OCI-LY1 (cell line): ENCODE data around the gene CDKL5.

Source experiments
- H2AFZ ChIP-seq: fragments of 200-600 bp; sonication (generic), shearing (Covaris generic); 2 replicates; pipeline ENCODE4 v1.6.0; 2014; ENCODE audit warnings: antibody characterized with exemption, mild to moderate bottlenecking, low read length
- H3F3A ChIP-seq: fragments of 200-600 bp; sonication (generic), shearing (Covaris generic); 2 replicates; pipeline ENCODE4 v1.6.0; 2014; ENCODE audit warnings: mild to moderate bottlenecking, antibody characterized with exemption, low read length, moderate library complexity; ENCODE audit not compliant: insufficient read depth
- H3K27ac ChIP-seq: fragments of 200-600 bp; sonication (generic); 2 replicates; pipeline ENCODE4 v1.5.1; 2014; ENCODE audit warnings: low read length, mixed run types, mild to moderate bottlenecking, low read depth; ENCODE audit not compliant: poor library complexity, severe bottlenecking
- H3K27me3 ChIP-seq: fragments of 200-600 bp; sonication (generic); 2 replicates; pipeline ENCODE4 v1.6.0; 2014; ENCODE audit warnings: antibody characterized with exemption, mild to moderate bottlenecking, low read length, moderate library complexity; ENCODE audit not compliant: insufficient read depth
- H3K36me3 ChIP-seq: fragments of 200-600 bp; sonication (generic); 2 replicates; pipeline ENCODE4 v1.6.1; 2014; ENCODE audit warnings: mild to moderate bottlenecking, antibody characterized with exemption, low read length, moderate library complexity, mixed read lengths; ENCODE audit not compliant: insufficient read depth
- H3K4me1 ChIP-seq: fragments of 200-600 bp; sonication (generic); 2 replicates; pipeline ENCODE4 v1.5.1; 2014; ENCODE audit warnings: mild to moderate bottlenecking, low read length, moderate library complexity; ENCODE audit not compliant: insufficient read depth, severe bottlenecking
- H3K4me2 ChIP-seq: fragments of 200-600 bp; sonication (generic), shearing (Covaris generic); 2 replicates; pipeline ENCODE4 v1.6.1; 2014; ENCODE audit warnings: low read length
- H3K4me3 ChIP-seq: fragments of 200-600 bp; sonication (generic); 2 replicates; pipeline ENCODE4 v1.5.1; 2014; ENCODE audit warnings: low read length, low read depth, mild to moderate bottlenecking, mixed read lengths; ENCODE audit not compliant: poor library complexity, severe bottlenecking
- H3K79me2 ChIP-seq: fragments of 200-600 bp; shearing (Covaris generic); 2 replicates; pipeline ENCODE4 v1.6.1; 2016; ENCODE audit warnings: mixed run types, low read length, mixed read lengths; ENCODE audit not compliant: insufficient read depth
- H3K9ac ChIP-seq: fragments of 200-600 bp; sonication (generic), shearing (Covaris generic); 2 replicates; pipeline ENCODE4 v1.6.1; 2014; ENCODE audit warnings: mild to moderate bottlenecking, low read length, mixed read lengths
- H3K9me2 ChIP-seq: fragments of 200-600 bp; sonication (generic), shearing (Covaris generic); 2 replicates; pipeline ENCODE4 v1.6.1; 2014; ENCODE audit warnings: low read depth, mild to moderate bottlenecking, low read length, mixed read lengths
- H3K9me3 ChIP-seq: fragments of 200-600 bp; shearing (Covaris generic); 2 replicates; pipeline ENCODE4 v1.6.1; 2014; ENCODE audit warnings: low read length, mixed read lengths
- H4K20me1 ChIP-seq: fragments of 200-600 bp; sonication (generic), shearing (Covaris generic); 2 replicates; pipeline ENCODE4 v1.6.0; 2016; ENCODE audit warnings: mild to moderate bottlenecking, low read length; ENCODE audit not compliant: insufficient read depth
- CTCF ChIP-seq: fragments of 200-600 bp; sonication (generic), shearing (Covaris generic); IDR thresholded peaks from 2 replicates; pipeline ENCODE4 v1.5.1; 2017; ENCODE audit warnings: mild to moderate bottlenecking, antibody characterized with exemption, low read length, moderate library complexity, mixed read lengths
- EZH2 ChIP-seq: fragments of 200-600 bp; sonication (generic), shearing (Covaris generic); IDR thresholded peaks from 2 replicates; pipeline ENCODE4 v1.8.0; 2017; ENCODE audit warnings: borderline replicate concordance, mixed run types, mild to moderate bottlenecking, antibody characterized with exemption, low read length, moderate library complexity, mixed read lengths

The CDKL5 gene

GRCh38 chrX:18537068-18537467 is 111.7 kb downstream of the CDKL5 start:
- no peaks in the 10 kb centered on the region for H3K4me1 ChIP-seq
- no peak overlapping the region for H3K4me3 ChIP-seq
- no peak overlapping the region for H3K27ac ChIP-seq
- no peaks in the 10 kb centered on the region for H3K36me3 ChIP-seq
- no peak overlapping the region for H2AFZ ChIP-seq
- no peak overlapping the region for H3K4me2 ChIP-seq
- no peak overlapping the region for H3K9ac ChIP-seq
- no peaks in the 10 kb centered on the region for H3K9me3 ChIP-seq
- no peaks in the 10 kb centered on the region for H4K20me1 ChIP-seq
- no peaks in the 10 kb centered on the region for H3K79me2 ChIP-seq
- H3F3A ChIP-seq = no peaks in the 10 kb centered on the region
- no peaks in the 10 kb centered on the region for H3K27me3 ChIP-seq
- H3K9me2 ChIP-seq = no peaks in the 10 kb centered on the region
- TF ChIP-seq EZH2 (no peak), CTCF (no peak)

- no peak overlapping the region for H2AFZ ChIP-seq
These were observed 112.1 kb downstream of the CDKL5 start for GRCh38 chrX:18537524-18537923.

GRCh38 chrX:18542131-18542530 is 116.7 kb downstream of the CDKL5 start:
- Histone ChIP-seq H3K4me2 (no peak overlapping the region), H2AFZ (no peak overlapping the region), H3K36me3 (no peaks in the 10 kb centered on the region), H3K79me2 (no peaks in the 10 kb centered on the region), H3K4me3 (no peak overlapping the region), H3K27me3 (no peaks in the 10 kb centered on the region), H3K9me3 (no peaks in the 10 kb centered on the region), H3K9me2 (no peaks in the 10 kb centered on the region), H3F3A (no peaks in the 10 kb centered on the region), H4K20me1 (no peaks in the 10 kb centered on the region), H3K9ac (no peak overlapping the region), H3K4me1 (no peaks in the 10 kb centered on the region), H3K27ac (no peak overlapping the region)
- no peak for TF ChIP-seq EZH2
- no peak for TF ChIP-seq CTCF

More at GRCh38 chrX:18537524-18537923, 112.1 kb downstream of the CDKL5 start:
- Histone ChIP-seq H3K9ac (no peak overlapping the region), H3K79me2 (no peaks in the 10 kb centered on the region), H3K27ac (no peak overlapping the region), H3K9me2 (no peaks in the 10 kb centered on the region), H4K20me1 (no peaks in the 10 kb centered on the region), H3K4me3 (no peak overlapping the region), H3K36me3 (no peaks in the 10 kb centered on the region), H3K4me2 (no peak overlapping the region), H3K9me3 (no peaks in the 10 kb centered on the region), H3F3A (no peaks in the 10 kb centered on the region), H3K4me1 (no peaks in the 10 kb centered on the region), H3K27me3 (no peaks in the 10 kb centered on the region)
- no peak for TF ChIP-seq EZH2
- no peak for TF ChIP-seq CTCF
